ENCODE data around the gene IL6. TPM values are rescaled to one million over a fixed set of nuclear protein-coding genes. Genes with fewer than 3 reads are reported as not detected.
A peak's percentile ranks its signal among the peaks of the same experiment; 100 is the strongest.

Gene IL6
- total and polyA plus RNA-seq, 2 donors (not counting 1 experiment from before 2014, with no cell fraction given), result 2.6 to 222 TPM

- Mint-ChIP-seq H3K27ac (peak overlapping the region; percentile 90), H3K27me3 (no peaks in the 10 kb centered on the region), H3K4me3 (peak overlapping the region; percentile 80), H3K9me3 (ENCODE audit: insufficient read depth) (no peaks in the 10 kb centered on the region), H3K4me1 (peaks cover 79% of the 10 kb centered on the region)
- Histone ChIP-seq H3K4me1 (ENCODE audit: control insufficient read depth in 2 of 2, insufficient read depth in 2 of 2, low read length in 2 of 2) (peaks cover 78% of the 10 kb centered on the region in 2 donors), H2AFZ (ENCODE audit: insufficient read depth, low read depth, low read length, poor library complexity, severe bottlenecking) (peak overlapping the region; percentile 29), H3K27me3 (replicated peaks in 1 of 4; ENCODE audit: control extremely low read depth in 1 of 4, control insufficient read depth in 3 of 4, insufficient read depth in 4 of 4, low read length in 3 of 4) (no peaks in the 10 kb centered on the region), H3K36me3 (replicated peaks in 1 of 2; ENCODE audit: control extremely low read depth in 1 of 2, control insufficient read depth in 1 of 2, extremely low read depth in 1 of 2, insufficient read depth in 2 of 2, low read length in 1 of 2) (no peaks in the 10 kb centered on the region), H3K79me2 (ENCODE audit: control insufficient read depth, insufficient read depth, low read length) (peaks cover 45% of the 10 kb centered on the region), H4K20me1 (ENCODE audit: control insufficient read depth, insufficient read depth, low read length, poor library complexity, severe bottlenecking) (no peaks in the 10 kb centered on the region), H3K27ac (ENCODE audit: low read length in 2 of 2) (peak overlapping the region; percentile 90 to 94), H3K9ac (ENCODE audit: low read length) (peak overlapping the region; percentile 72), H3K9me3 (ENCODE audit: control extremely low read depth in 1 of 3, control insufficient read depth in 2 of 3, insufficient read depth in 1 of 3, low read length in 2 of 3) (no peaks in the 10 kb centered on the region), H3K4me2 (replicated peaks; ENCODE audit: low read depth, low read length, poor library complexity, severe bottlenecking) (peak overlapping the region; percentile 81), H3K4me3 (ENCODE audit: control extremely low read depth in 1 of 5, extremely low read depth in 1 of 5, insufficient read depth in 1 of 5, low read depth in 2 of 5, low read length in 4 of 5) (peak overlapping the region in 4 of 5 experiments; percentile 2 to 70 (median 64))
- intact Hi-C loops (cut with micrococcal nuclease), result loop anchor here (5.0 kb wide), 2 partner anchors 127 to 287 kb away; partner anchors contain the start of gene HYCC1
- ChIA-PET CTCF (interaction anchor here (0.9 to 20.7 kb wide), 25 partner anchors 8 to 329 kb away, joined by 3 to 712 read pairs (median 6); no protein-coding TSS in a partner anchor), POLR2A (interaction anchor here (0.6 to 2.5 kb wide), 4 partner anchors 15 to 165 kb away, joined by 3 to 15 read pairs (median 3); no protein-coding TSS in a partner anchor)
- ATAC-seq (ENCODE audit: low read depth) (no peak), DNase-seq (no peak)
- TF ChIP-seq EZH2 (IDR thresholded peaks at IDR 0.05; ENCODE audit: borderline replicate concordance, insufficient read depth, low read depth, low read length, poor library complexity, severe bottlenecking) (no peak), CTCF (IDR thresholded peaks at IDR 0.05) (no peak)
- 60% methylated on average over 3 of the region's 9 CpGs for WGBS (ENCODE audit: insufficient coverage)
These were observed 1.4 kb upstream of the IL6 start for GRCh38 chr7:22725585-22725984.

GRCh38 chr7:22726345-22726906 is 574 bp upstream of the IL6 start:
- peaks cover 39% of the 10 kb centered on the region for H3K79me2 ChIP-seq (ENCODE audit: control insufficient read depth, insufficient read depth, low read length)
- POLR2A ChIA-PET, result interaction anchor here (1.9 to 2.5 kb wide), 2 partner anchors 65 to 165 kb away, joined by 6 to 15 read pairs; no protein-coding TSS in a partner anchor
- H2AFZ ChIP-seq (ENCODE audit: insufficient read depth, low read depth, low read length, poor library complexity, severe bottlenecking), result peak overlapping the region; percentile 29
- no peaks in the 10 kb centered on the region for H4K20me1 ChIP-seq (ENCODE audit: control insufficient read depth, insufficient read depth, low read length, poor library complexity, severe bottlenecking)
- peak overlapping the region; percentile 90 to 94 for H3K27ac ChIP-seq (ENCODE audit: low read length in 2 of 2)
- Mint-ChIP-seq H3K27me3 (no peaks in the 10 kb centered on the region), H3K4me1 (peaks cover 80% of the 10 kb centered on the region), H3K27ac (peak overlapping the region; percentile 90), H3K4me3 (peak overlapping the region; percentile 80), H3K9me3 (ENCODE audit: insufficient read depth) (no peaks in the 10 kb centered on the region)
- H3K36me3 ChIP-seq (replicated peaks in 1 of 2; ENCODE audit: control extremely low read depth in 1 of 2, control insufficient read depth in 1 of 2, extremely low read depth in 1 of 2, insufficient read depth in 2 of 2, low read length in 1 of 2), result no peaks in the 10 kb centered on the region
- peak overlapping the region in 4 of 5 experiments; percentile 58 to 70 (median 66) for H3K4me3 ChIP-seq (ENCODE audit: control extremely low read depth in 1 of 5, extremely low read depth in 1 of 5, insufficient read depth in 1 of 5, low read depth in 2 of 5, low read length in 4 of 5)
- intact Hi-C loops (cut with micrococcal nuclease), result loop anchor here (1.0 to 5.0 kb wide), 9 partner anchors 28 to 329 kb away; partner anchors contain the start of gene HYCC1
- no peaks in the 10 kb centered on the region for H3K9me3 ChIP-seq (ENCODE audit: control extremely low read depth in 1 of 3, control insufficient read depth in 2 of 3, insufficient read depth in 1 of 3, low read length in 2 of 3)
- WGBS (ENCODE audit: insufficient coverage), result 0% methylated on average over 5 of the region's 8 CpGs
- peak overlapping the region; percentile 81 for H3K4me2 ChIP-seq (replicated peaks; ENCODE audit: low read depth, low read length, poor library complexity, severe bottlenecking)
- H3K4me1 ChIP-seq (ENCODE audit: control insufficient read depth in 2 of 2, insufficient read depth in 2 of 2, low read length in 2 of 2), result peaks cover 79 to 80% of the 10 kb centered on the region in 2 donors
- no peaks in the 10 kb centered on the region for H3K27me3 ChIP-seq (replicated peaks in 1 of 4; ENCODE audit: control extremely low read depth in 1 of 4, control insufficient read depth in 3 of 4, insufficient read depth in 4 of 4, low read length in 3 of 4)
- TF ChIP-seq CTCF (IDR thresholded peaks at IDR 0.05) (peak; percentile 78), EZH2 (IDR thresholded peaks at IDR 0.05; ENCODE audit: borderline replicate concordance, insufficient read depth, low read depth, low read length, poor library complexity, severe bottlenecking) (no peak)
- CTCF ChIA-PET, result interaction anchor here (0.8 to 20.7 kb wide), 37 partner anchors 9 to 380 kb away, joined by 3 to 712 read pairs (median 6); no protein-coding TSS in a partner anchor
- ATAC-seq (ENCODE audit: low read depth) (peak; percentile 73), DNase-seq (peak; percentile 84)
- peak overlapping the region; percentile 72 for H3K9ac ChIP-seq (ENCODE audit: low read length)

Measured in B cell (primary cell).